NT2/D1 (cell line): ENCODE measurements around the gene MS4A12.
"Not testable (repeated sequence)": the region's sequence is repeated elsewhere in the genome, so short reads cannot be mapped to it uniquely, and the experiment has no call there.

Source experiments
- DNase-seq: peaks from one replicate; pipeline ENCODE4 v3.0.0-alpha.2; 2011; ENCODE audit warnings: low read depth, low spot score
- H3K27me3 ChIP-seq: 2 replicates; pipeline ENCODE4 v1.6.0; 2011; ENCODE audit warnings: mild to moderate bottlenecking; ENCODE audit not compliant: insufficient read length, insufficient read depth
- H3K36me3 ChIP-seq: 2 replicates; pipeline ENCODE4 v1.6.1; 2011; ENCODE audit warnings: mild to moderate bottlenecking, low read length, mixed read lengths; ENCODE audit not compliant: insufficient read depth, insufficient read length
- H3K4me1 ChIP-seq: 2 replicates; pipeline ENCODE4 v1.5.1; 2011; ENCODE audit not compliant: insufficient read depth, insufficient read length
- H3K4me3 ChIP-seq: 2 replicates; pipeline ENCODE4 v1.5.1; 2011; ENCODE audit warnings: low read depth; ENCODE audit not compliant: insufficient read length
- H3K9ac ChIP-seq: 2 replicates; pipeline ENCODE4 v1.6.0; 2011; ENCODE audit warnings: low read depth; ENCODE audit not compliant: insufficient read length
- H3K9me3 ChIP-seq: 2 replicates; pipeline ENCODE4 v1.5.1; 2011; ENCODE audit warnings: mild to moderate bottlenecking, low read length; ENCODE audit not compliant: insufficient read depth
- SUZ12 ChIP-seq: IDR thresholded peaks from 2 replicates; pipeline ENCODE4 v1.6.1; 2011; ENCODE audit not compliant: insufficient read length, insufficient read depth; ENCODE audit errors: extremely low read depth
- YY1 ChIP-seq: IDR thresholded peaks from 2 replicates; pipeline ENCODE4 v1.6.1; 2011; ENCODE audit not compliant: insufficient read length, insufficient read depth
- ZNF274 ChIP-seq: IDR thresholded peaks from 2 replicates; pipeline ENCODE4 v1.6.1; 2011; ENCODE audit warnings: mild to moderate bottlenecking, low read depth, low read length

MS4A12 gene, protein sequence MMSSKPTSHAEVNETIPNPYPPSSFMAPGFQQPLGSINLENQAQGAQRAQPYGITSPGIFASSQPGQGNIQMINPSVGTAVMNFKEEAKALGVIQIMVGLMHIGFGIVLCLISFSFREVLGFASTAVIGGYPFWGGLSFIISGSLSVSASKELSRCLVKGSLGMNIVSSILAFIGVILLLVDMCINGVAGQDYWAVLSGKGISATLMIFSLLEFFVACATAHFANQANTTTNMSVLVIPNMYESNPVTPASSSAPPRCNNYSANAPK

DNA sequence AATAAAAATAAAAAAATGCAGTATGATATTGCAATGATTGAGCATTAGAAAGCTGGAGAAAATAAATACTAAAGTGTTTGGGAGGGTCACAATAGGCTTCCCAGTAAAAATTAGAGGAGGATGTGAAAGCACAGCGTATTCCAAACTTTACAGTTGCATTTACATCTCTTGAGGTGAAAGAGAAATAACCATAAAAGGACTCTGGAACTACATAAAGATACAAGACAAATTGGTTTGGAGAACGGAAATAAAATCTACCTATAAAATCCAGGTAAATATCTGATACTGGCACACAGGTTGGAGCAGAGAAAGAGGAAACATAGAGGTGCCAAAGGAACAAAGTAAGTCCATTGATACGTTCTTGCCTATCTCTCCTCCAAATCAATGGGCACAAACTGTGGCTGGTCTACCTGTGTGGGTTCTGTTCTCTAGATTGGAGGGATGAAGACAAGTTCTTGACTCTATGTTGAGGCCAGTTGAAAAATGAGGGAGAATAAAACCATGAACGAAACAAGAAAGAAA is at the start of gene MS4A12:
TSS of gene MS4A12 (plus strand) at position 291 of the 522 bp plus-strand sequence. CDS start 4,541 bp downstream, outside the sequence.
- Histone ChIP-seq H3K9me3 (no peaks in the 10 kb centered on the region; the same call in 1 of the 2 replicates), H3K9ac (no peak within 1 kb of the TSS), H3K27me3 (no peaks in the 10 kb centered on the region), H3K4me3 (no peak within 1 kb of the TSS), H3K36me3 (no peaks in the 10 kb centered on the region), H3K4me1 (no peaks in the 10 kb centered on the region)
- DNase-seq: no peak
- TF ChIP-seq ZNF274 (no peak), YY1 (no peak), SUZ12 (no peak)

DNA sequence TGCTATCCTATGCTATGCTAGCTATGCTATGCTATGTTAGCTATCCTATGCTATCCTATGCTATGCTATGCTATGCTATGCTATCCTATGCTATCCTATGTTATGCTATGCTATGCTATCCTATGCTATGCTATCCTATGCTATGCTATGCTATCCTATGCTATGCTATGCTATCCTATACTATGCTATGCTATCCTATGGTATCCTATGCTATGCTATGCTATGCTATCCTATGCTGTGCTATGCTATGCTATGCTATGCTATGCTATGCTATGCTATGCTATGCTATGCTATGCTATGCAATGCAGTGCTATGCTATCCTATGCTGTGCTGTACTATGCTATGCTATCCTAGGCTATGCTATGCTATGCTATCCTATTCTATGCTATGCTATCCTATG is 45.5 kb upstream of the MS4A12 start:
- H3K9me3 ChIP-seq: peaks cover 7% of the 10 kb centered on the region; the same call in 1 of the 2 replicates
- H3K27me3 ChIP-seq: no peaks in the 10 kb centered on the region
- H3K4me1 ChIP-seq: no peaks in the 10 kb centered on the region
- no peak overlapping the region for H3K9ac ChIP-seq
- TF ChIP-seq SUZ12 (no peak), ZNF274 (no peak), YY1 (no peak)
- DNase-seq: no peak
- no peak overlapping the region for H3K4me3 ChIP-seq
- no peaks in the 10 kb centered on the region for H3K36me3 ChIP-seq

DNA sequence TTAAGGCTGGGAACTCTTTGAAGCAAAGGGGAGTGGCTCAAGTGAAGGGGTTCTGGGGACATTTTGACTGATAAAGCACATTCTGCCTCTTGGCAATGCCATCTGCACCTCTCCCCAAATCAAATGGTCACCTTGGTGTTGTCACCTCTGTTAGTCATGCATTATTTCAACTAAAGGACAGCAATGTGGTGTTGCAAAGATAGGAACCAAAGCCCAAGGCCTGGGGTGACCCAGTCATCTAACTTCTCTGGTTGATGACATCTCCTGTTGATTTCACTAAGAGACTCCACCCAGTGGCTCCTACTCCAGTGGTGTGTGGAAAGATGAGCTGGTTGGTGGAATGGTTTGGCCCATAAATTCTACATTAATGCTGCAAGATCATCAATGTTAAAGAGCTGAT is 44.7 kb upstream of the MS4A12 start:
- DNase-seq: no peak
- Histone ChIP-seq H3K36me3 (no peaks in the 10 kb centered on the region), H3K4me3 (no peak overlapping the region), H3K27me3 (no peaks in the 10 kb centered on the region), H3K4me1 (no peaks in the 10 kb centered on the region), H3K9ac (no peak overlapping the region), H3K9me3 (peaks cover 7% of the 10 kb centered on the region; the same call in 1 of the 2 replicates)
- TF ChIP-seq ZNF274: no peak
- no peak for TF ChIP-seq SUZ12
- no peak for TF ChIP-seq YY1

DNA sequence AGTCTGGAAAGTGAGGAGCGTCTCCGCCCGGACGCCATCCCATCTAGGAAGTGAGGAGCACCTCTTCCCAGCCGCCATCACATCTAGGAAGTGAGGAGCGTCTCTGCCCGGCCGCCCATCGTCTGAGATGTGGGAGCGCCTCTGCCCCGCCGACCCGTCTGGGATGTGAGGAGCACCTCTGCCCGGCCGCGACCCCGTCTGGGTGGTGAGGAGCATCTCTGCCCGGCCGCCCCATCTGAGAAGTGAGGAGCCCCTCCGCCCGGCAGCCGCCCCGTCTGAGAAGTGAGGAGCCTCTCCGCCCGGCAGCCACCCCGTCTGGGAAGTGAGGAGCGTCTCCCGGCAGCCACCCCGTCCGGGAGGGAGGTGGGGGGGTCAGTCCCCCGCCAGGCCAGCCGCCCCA is 41.4 kb upstream of the MS4A12 start:
- not testable (repeated sequence) for H3K36me3 ChIP-seq, DNase-seq, H3K4me1 ChIP-seq, H3K9ac ChIP-seq, H3K4me3 ChIP-seq, H3K27me3 ChIP-seq, H3K9me3 ChIP-seq

DNA sequence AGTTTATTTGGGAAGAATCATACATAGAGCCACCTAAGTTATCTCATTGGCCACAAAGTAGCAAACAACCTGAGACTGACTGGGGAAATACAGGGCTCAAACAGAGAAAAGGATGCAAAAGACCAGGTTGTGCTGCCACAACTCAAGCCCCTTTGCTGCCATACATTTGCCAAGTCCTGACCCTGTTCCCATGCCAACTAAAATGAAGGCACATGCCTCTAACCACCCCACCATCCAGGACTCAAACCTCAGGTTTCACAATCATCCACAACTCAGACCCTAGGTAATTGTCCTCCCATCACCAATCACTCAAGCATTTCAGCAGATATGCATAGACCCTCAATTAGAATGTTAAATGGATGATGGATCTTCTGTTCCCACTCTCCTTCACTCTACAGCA is 38.4 kb upstream of the MS4A12 start:
- Histone ChIP-seq H3K4me3 (no peak overlapping the region), H3K4me1 (no peaks in the 10 kb centered on the region), H3K9me3 (peaks cover 7% of the 10 kb centered on the region; the same call in 1 of the 2 replicates), H3K9ac (no peak overlapping the region), H3K36me3 (no peaks in the 10 kb centered on the region), H3K27me3 (no peaks in the 10 kb centered on the region)
- no peak for DNase-seq
- TF ChIP-seq YY1: no peak
- no peak for TF ChIP-seq SUZ12
- no peak for TF ChIP-seq ZNF274

DNA sequence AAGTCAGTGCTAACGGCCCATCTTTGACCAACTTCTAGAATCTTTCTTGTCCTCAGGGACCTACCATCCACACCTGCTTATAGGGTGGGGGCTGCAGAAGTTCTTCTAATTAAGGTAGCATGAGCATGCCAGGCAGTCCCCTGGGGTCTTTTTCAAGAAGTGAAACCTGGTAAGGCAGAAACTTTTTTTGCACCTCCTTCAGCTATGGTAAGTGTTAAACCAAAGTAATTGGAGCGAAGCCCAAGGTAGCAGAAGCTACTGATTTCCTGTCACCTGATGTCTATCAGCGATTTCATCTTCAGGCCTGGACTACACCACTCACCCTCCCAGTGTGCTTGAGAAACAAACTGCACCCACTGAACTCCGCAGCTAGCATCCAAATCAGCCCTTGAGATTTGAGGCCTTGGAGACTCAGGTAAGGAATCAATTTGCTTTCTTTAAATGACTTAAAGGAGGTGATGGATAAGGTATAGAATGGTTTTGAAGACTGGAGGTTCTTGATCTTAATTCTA is 37.0 kb upstream of the MS4A12 start, which contains the start of gene MS4A1:
TSS of gene MS4A1 (plus strand) at position 317 of the 512 bp plus-strand sequence. CDS start 6,528 bp downstream, outside the sequence.
- no peaks in the 10 kb centered on the region for H3K4me1 ChIP-seq
- TF ChIP-seq SUZ12 (no peak), ZNF274 (no peak), YY1 (no peak)
- peaks cover under 1% of the 10 kb centered on the region; the same call in 1 of the 2 replicates for H3K9me3 ChIP-seq
- no peak within 1 kb of the TSS for H3K9ac ChIP-seq
- H3K36me3 ChIP-seq: no peaks in the 10 kb centered on the region
- no peaks in the 10 kb centered on the region for H3K27me3 ChIP-seq
- H3K4me3 ChIP-seq: no peak within 1 kb of the TSS
- no peak for DNase-seq

DNA sequence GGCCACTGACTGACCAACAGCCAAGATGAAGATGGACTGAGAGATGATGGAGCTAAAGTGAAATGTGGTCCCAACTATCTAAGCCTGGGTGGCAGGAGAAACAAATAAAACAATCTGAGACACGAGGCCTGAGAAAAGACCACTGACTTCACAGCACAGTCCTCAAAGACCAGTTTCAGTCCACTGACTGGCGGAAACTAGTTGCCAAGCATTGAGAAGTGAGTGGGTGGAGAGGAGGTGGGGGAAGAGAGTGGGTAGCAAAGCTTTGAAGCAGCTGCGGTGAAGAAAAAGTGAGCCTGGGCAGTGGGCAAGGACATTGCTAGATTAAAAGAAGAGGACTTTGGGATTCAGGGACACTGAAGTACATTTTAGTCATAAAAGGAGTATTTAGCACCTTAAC is 35.0 kb upstream of the MS4A12 start:
- H3K9ac ChIP-seq: no peak overlapping the region
- H3K4me1 ChIP-seq: no peaks in the 10 kb centered on the region
- H3K9me3 ChIP-seq: no peaks in the 10 kb centered on the region
- no peaks in the 10 kb centered on the region for H3K27me3 ChIP-seq
- TF ChIP-seq SUZ12 (no peak), ZNF274 (no peak), YY1 (no peak)
- no peak overlapping the region for H3K4me3 ChIP-seq
- DNase-seq: no peak
- no peaks in the 10 kb centered on the region for H3K36me3 ChIP-seq
